ENCODE data around the gene ADCK1. TPM values are rescaled to one million over a fixed set of nuclear protein-coding genes. Genes with fewer than 3 reads are reported as not detected.
"Not testable (repeated sequence)": the region's sequence is repeated elsewhere in the genome, so short reads cannot be mapped to it uniquely, and the experiment has no call there.

The ADCK1 gene
- total RNA-seq, 4 donors from 2014 or later, result 3.8 to 11.1 (median 6.8) TPM

DNA sequence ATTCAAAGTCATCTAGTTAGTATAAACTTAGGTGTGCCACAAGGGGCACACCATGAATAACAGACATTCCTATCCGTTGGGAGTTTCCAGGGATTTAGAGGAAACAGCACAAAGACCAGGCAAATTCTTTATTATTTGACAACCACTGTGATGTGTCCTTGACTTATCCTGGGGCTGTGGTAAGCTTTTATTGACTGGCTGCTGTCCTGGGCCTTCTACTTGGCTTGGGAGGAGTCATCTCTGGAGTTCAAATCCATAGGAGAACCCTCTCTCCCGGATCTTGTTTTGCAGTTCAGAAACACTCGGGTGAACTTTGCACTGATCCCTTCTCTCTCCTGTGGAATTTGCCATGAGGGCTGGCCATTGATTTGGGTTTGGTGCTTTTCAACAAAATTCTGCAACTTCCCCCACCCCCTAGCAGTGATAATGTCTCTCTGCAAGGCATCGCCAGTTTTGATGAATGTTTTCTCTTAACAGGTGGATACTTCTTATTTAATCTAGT is 136.3 kb downstream of the ADCK1 start:
- H3K9me3 ChIP-seq, result peaks cover 0 to 28% (median 0%) of the 10 kb centered on the region in 3 donors
- WGBS, 2 donors (ENCODE audit: low coverage in 1 of 2), result 98 to 100% methylated on average over 1 to 4 of the region's 4 CpGs
- no peaks in the 10 kb centered on the region for H3K4me1 ChIP-seq
- TF ChIP-seq POLR2AphosphoS5 (IDR thresholded peaks at IDR 0.05) (no peak), POLR2A (IDR thresholded peaks at IDR 0.05) (no peak), EP300 (IDR thresholded peaks at IDR 0.05) (no peak)
- TF ChIP-seq, protein P1, sequence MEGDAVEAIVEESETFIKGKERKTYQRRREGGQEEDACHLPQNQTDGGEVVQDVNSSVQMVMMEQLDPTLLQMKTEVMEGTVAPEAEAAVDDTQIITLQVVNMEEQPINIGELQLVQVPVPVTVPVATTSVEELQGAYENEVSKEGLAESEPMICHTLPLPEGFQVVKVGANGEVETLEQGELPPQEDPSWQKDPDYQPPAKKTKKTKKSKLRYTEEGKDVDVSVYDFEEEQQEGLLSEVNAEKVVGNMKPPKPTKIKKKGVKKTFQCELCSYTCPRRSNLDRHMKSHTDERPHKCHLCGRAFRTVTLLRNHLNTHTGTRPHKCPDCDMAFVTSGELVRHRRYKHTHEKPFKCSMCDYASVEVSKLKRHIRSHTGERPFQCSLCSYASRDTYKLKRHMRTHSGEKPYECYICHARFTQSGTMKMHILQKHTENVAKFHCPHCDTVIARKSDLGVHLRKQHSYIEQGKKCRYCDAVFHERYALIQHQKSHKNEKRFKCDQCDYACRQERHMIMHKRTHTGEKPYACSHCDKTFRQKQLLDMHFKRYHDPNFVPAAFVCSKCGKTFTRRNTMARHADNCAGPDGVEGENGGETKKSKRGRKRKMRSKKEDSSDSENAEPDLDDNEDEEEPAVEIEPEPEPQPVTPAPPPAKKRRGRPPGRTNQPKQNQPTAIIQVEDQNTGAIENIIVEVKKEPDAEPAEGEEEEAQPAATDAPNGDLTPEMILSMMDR (IDR thresholded peaks at IDR 0.05), result no peak
- H3K4me3 ChIP-seq, result no peak overlapping the region
- ATAC-seq, result no peak
- peaks cover 0 to 58% of the 10 kb centered on the region in 2 donors for H3K36me3 ChIP-seq
- no peaks in the 10 kb centered on the region for H3K27me3 ChIP-seq
- no peak overlapping the region for H3K27ac ChIP-seq

DNA sequence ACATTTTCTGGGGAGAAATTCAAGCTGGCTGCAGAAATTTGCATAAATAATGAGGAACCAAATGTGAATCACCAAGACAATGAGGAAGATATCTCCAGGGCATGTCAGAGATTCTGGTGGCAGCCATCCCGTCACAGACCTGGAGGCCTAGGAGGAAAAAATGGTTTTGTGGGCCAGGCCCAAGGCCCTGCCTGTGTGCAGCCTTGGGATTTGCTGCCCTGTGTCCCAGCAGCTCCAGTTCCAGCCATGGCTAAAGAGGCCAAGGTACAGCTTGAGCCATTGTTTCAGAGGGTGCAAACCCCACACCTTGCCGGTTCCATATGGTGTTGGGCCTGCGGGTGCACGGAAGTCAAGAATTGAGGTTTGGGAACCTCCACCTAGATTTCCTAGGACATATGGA is 147.5 kb downstream of the ADCK1 start:
- 100% methylated on average over 1 to 2 of the region's 4 CpGs for WGBS, 2 donors (ENCODE audit: low coverage in 1 of 2)
- Histone ChIP-seq H3K4me1 (no peaks in the 10 kb centered on the region), H3K27me3 (no peaks in the 10 kb centered on the region), H3K27ac (no peak overlapping the region), H3K36me3 (no peaks in the 10 kb centered on the region), H3K9me3 (peaks cover 0 to 16% (median 0%) of the 10 kb centered on the region in 3 donors), H3K4me3 (no peak overlapping the region)
- TF ChIP-seq POLR2AphosphoS5 (IDR thresholded peaks at IDR 0.05) (no peak), POLR2A (IDR thresholded peaks at IDR 0.05) (no peak), EP300 (IDR thresholded peaks at IDR 0.05) (no peak)
- TF ChIP-seq, protein P1 (IDR thresholded peaks at IDR 0.05), result no peak
- ATAC-seq, result no peak

DNA sequence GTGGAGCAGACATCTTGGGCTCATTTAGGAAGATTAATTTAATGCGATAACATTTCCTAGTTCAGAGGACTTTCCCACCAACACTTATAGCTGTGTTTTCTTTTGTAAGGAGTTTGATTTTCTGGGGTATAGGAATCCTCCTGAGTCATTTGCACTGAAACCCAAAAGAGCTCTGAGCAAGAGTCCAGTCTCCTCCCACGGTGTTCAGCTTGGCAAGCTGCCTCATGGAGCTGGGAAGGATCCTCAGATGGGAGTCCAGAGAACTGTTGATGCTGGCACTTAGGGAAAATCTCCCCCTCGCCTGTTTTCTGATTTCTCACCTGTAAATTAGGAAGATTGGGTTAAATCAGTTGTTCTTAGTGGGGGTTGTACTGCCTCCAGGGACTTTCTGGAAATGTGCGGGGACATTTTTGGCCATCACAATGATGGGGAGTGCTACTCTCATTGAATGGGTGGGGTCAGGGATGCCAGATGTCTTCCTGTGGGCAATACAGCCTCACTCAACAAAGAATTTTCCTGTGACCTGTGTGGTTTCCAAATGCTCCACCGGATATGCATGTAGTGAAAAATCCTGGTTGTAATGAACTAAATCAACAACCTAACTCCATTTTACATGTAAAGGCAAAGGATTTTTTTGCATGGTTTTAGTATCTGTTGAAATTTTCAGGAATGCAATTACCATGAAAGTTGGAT is 150.6 kb downstream of the ADCK1 start:
- Histone ChIP-seq H3K27ac (no peak overlapping the region), H3K4me1 (no peaks in the 10 kb centered on the region), H3K27me3 (no peaks in the 10 kb centered on the region), H3K4me3 (no peak overlapping the region), H3K36me3 (no peaks in the 10 kb centered on the region), H3K9me3 (no peaks in the 10 kb centered on the region)
- no peak for ATAC-seq
- TF ChIP-seq, protein P1 (IDR thresholded peaks at IDR 0.05), result no peak
- no peak for TF ChIP-seq EP300 (IDR thresholded peaks at IDR 0.05)
- TF ChIP-seq POLR2A (IDR thresholded peaks at IDR 0.05), result no peak
- TF ChIP-seq POLR2AphosphoS5 (IDR thresholded peaks at IDR 0.05), result no peak
- WGBS, 2 donors (ENCODE audit: low coverage in 1 of 2), result 45 to 58% methylated on average over 2 to 5 of the region's 5 CpGs

DNA sequence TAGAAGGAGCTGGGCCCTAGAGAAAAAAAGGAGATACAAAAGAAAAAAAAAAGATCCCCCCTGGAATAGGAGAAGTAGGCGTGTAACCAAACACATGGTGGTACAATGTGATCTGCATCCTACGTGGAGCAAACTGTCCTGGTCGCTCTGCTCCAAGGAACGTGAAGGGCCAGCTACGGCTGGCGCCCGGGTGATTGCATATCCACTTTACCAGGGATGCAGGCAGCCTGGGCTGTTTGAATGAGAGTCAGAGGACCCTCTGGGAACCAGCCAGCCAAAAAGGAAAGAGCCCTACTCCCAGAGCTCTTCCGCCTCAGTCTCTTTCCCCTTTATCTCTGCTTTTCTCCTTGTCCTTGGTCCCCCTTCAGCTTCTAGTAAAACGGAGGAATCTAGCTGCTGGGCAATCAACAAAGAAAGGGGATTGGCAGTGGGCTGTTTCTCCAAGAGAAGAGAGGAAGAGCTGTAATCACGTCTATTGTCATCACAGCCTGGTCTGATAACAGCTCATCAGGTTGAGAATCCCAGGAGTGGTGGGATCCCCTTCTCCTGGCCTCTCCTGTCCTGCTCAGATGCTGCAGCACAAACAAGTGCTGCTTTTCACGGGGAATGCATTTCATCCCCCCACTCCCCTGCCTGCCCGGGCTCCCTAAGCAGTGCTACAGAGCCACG is 156.0 kb downstream of the ADCK1 start:
- Histone ChIP-seq H3K27me3 (peaks cover 4% of the 10 kb centered on the region), H3K9me3 (no peaks in the 10 kb centered on the region), H3K4me1 (no peaks in the 10 kb centered on the region), H3K36me3 (no peaks in the 10 kb centered on the region), H3K27ac (no peak overlapping the region), H3K4me3 (no peak overlapping the region)
- WGBS, 2 donors (ENCODE audit: low coverage in 1 of 2), result 50 to 61% methylated on average over 7 to 12 of the region's 13 CpGs
- TF ChIP-seq POLR2AphosphoS5 (IDR thresholded peaks at IDR 0.05) (no peak), EP300 (IDR thresholded peaks at IDR 0.05) (no peak), POLR2A (IDR thresholded peaks at IDR 0.05) (no peak)
- TF ChIP-seq, protein P1 (IDR thresholded peaks at IDR 0.05), result no peak
- ATAC-seq, result no peak

DNA sequence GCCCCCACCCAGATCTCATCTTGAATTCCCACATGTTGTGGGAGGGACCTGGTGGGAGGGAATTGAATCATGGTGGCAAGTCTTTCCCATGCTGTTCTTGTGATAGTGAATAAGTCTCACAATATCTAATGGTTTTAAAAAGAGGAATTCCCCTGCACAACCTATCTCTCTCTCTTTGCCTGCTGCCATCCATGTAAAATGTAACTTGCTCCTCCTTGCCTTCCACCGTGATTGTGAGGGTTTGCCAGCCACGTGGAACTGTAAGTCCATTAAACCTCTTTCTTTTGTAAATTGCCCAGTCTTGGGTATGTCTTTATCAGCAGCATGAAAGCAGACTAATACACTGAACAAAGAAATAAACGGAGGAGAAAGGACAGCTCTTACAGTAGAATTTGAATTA is 159.8 kb downstream of the ADCK1 start:
- not testable (repeated sequence) for H3K27me3 ChIP-seq, H3K27ac ChIP-seq, H3K4me1 ChIP-seq, H3K4me3 ChIP-seq, H3K36me3 ChIP-seq, ATAC-seq, H3K9me3 ChIP-seq
- 37 to 44% methylated on average over 3 of the region's 3 CpGs for WGBS, 2 donors (ENCODE audit: low coverage in 1 of 2)
